Heart left ventricle (tissue), 16 donors: ENCODE results near the gene B9D2. TPM values are rescaled to one million over a fixed set of nuclear protein-coding genes. Genes with fewer than 3 reads are reported as not detected.

ENCODE experiments used
- ATAC-seq, 4 donors: fragments of 200-7000 bp; cut with Tn5 transposase; one replicate each; pipeline ENCODE4 v1.9.1; 2020 to 2022; ENCODE audit warnings: moderate library complexity in 4 of 4, mild to moderate bottlenecking in 3 of 4, moderate number of reproducible peaks in 1 of 4
- DNase-seq, 5 donors: peaks; one replicate each; pipeline ENCODE4 v3.0.0-alpha.2; 2020
- H3K27ac ChIP-seq, 12 donors: fragments of 200-600 bp; sonication (generic) in 4 of 12; one replicate each; pipeline versions ENCODE4 v1.5.0 to v1.8.0; 2016 to 2022; ENCODE audit warnings: mild to moderate bottlenecking in 2 of 12
- H3K27me3 ChIP-seq, 9 donors: fragments of 200-600 bp; sonication (generic) in 2 of 9; one replicate each; pipeline versions ENCODE4 v1.5.1 to v1.8.0; 2016 to 2022; ENCODE audit warnings: mild to moderate bottlenecking in 3 of 9
- H3K36me3 ChIP-seq, 9 donors: fragments of 200-600 bp; sonication (generic) in 2 of 9; one replicate each; pipeline versions ENCODE4 v1.5.0 to v1.8.0; 2018 to 2022; ENCODE audit warnings: mild to moderate bottlenecking in 2 of 9
- H3K4me1 ChIP-seq, 12 donors: fragments of 200-600 bp; sonication (generic) in 4 of 12; one replicate each; pipeline versions ENCODE4 v1.5.0 to v1.8.0; 2016 to 2022; ENCODE audit warnings: mild to moderate bottlenecking in 3 of 12
- H3K4me3 ChIP-seq, 12 donors: fragments of 200-600 bp; sonication (generic) in 4 of 12; one replicate each; pipeline versions ENCODE4 v1.5.0 to v1.8.0; 2017 to 2022; ENCODE audit warnings: mild to moderate bottlenecking in 9 of 12, moderate library complexity in 4 of 12
- H3K9me3 ChIP-seq, 12 donors: fragments of 200-600 bp; sonication (generic) in 4 of 12; one replicate each; pipeline versions ENCODE4 v1.5.0 to v1.8.0; 2016 to 2022; ENCODE audit warnings: mild to moderate bottlenecking in 1 of 12
- POLR2A ChIP-seq, 2 donors: fragments of 450-650 bp; IDR thresholded peaks; one replicate each; pipeline ENCODE4 v1.6.1; 2017; ENCODE audit warnings: antibody characterized with exemption in 2 of 2, mild to moderate bottlenecking in 2 of 2, moderate library complexity in 2 of 2
- WGBS, 4 donors: extraction: QIAGEN DNeasy Blood & Tissue Kit in 2 of 4; methylation state at CpG; one replicate each; pipeline versions ENCODE4 v1.1.5 to v1.1.7; 2013 to 2018; 5-methylcytosine and 5-hydroxymethylcytosine counted together
- intact Hi-C, 10 donors: fragments of 100-400 bp; cut with DNase I; formaldehyde crosslinking; loops; one replicate each; pipeline versions ENCODE4 v1.11.1 to v1.14.2; 2022
- polyA plus RNA-seq, 2 donors: library from polyadenylated mRNA; stranded (reverse); fragments of 200-250 nt; gene quantifications; one replicate each; pipeline ENCODE4 v1.2.3, GENCODE V29; 2013
- total RNA-seq, 9 donors: library from RNA; depleted of rRNA in 2 of 9; stranded (reverse); fragments of >200 nt in 2 of 9; fragmentation: NEBNext Ultra II Directional in 3 of 9; extraction: Animal tissue kit (Norgen Biotek cat#: 25700) in 3 of 9; gene quantifications; one replicate each; pipeline versions ENCODE4 v1.1.0 to v1.2.4, GENCODE V29; 2016 to 2023
- TF ChIP-seq, protein P1 (sequence below), 12 donors: fragments of 200-600 bp; sonication (generic) in 4 of 12; IDR thresholded peaks; one replicate each; pipeline versions ENCODE4 v1.5.0 to v1.8.0; 2018 to 2022; ENCODE audit warnings: antibody characterized with exemption in 12 of 12, mild to moderate bottlenecking in 5 of 12
- donor health status: ischemic (EF 13 %, LVEDD 7.1; RV severe dilation, severe dysfunction).
- donor health status: healthy with polysubstance abuse.
- donor health status: DM: no; HTN: yes; CAD: no.
- donor health status: DM: no; HTN: no; CAD: no.
- donor health status: ischemic (EF 25% LVEDD 6.9; RV normal size, moderate dysfunction).
- donor health status: ischemic (EF 25% LVEDD 5.7; RV mildly dilated, moderate dysfunction).
- donor health status: healthy.
- donor health status: DM: yes; HTN: yes; CAD: no.
- donor health status: ischemic (EF 35%, LVEDD 5.7; RV mildly dilated, moderate dysfunction).
- donor health status: nonischemic (EF 11% LVEDD 7.7; RV severe dilation, severe dysfunction).
- donor health status: DM: yes; HTN: yes; CAD: no.
- donor health status: PGD.
- donor health status: ischemic (EF 29% LVEDD 5.4; RV normal size, mild dysfunction).
- donor health status: nonischemic (EF 23%, LVEDD 6.1; RV moderate dilation, normal function).

The B9D2 gene
- total and polyA plus RNA-seq, 11 donors = 1.9 to 14.6 (median 3.3) TPM

DNA sequence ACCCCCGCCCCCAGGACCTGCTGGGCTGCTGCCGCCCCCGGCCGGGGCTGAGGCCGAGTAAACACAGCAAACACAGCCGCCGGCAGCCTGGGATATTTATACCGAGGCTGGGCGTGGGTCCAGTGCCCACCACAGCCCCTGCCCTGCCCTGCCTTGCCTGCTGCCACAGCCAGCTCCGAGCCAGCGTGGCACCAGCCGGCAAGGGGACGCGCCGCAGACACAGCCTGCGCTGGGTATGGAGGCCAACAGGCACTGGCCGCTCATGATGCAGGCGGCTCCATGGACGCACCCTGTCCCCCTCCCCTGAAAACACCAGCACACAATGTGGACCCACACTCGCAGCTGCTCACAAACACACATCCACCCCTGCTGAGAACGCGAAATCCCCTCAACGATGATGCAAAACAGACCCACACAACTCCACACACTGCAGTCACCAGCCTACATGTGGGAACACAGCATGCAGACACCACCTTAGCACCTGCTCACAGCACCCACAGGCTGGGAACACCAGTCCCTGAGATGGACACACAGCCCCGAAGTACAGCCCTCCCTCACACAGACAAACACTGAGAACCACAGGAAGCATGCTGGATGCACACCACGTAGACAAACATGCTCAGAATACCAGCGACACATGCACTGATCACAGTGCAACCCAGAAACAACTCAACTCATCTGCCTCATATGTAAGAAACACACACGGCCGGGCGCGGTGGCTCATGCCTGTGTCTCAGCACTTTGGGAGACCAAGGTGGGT is 37.8 kb downstream of the B9D2 start:
- Histone ChIP-seq H3K4me3 (peak overlapping the region in 11 of 12 donors; percentile 7 to 56 (median 42)), H3K9me3 (no peaks in the 10 kb centered on the region), H3K36me3 (peaks cover 0 to 43% (median 13%) of the 10 kb centered on the region in 9 donors), H3K27ac (peak overlapping the region; percentile 76 to 95 (median 89)), H3K4me1 (peaks cover 4 to 99% (median 78%) of the 10 kb centered on the region in 12 donors), H3K27me3 (no peaks in the 10 kb centered on the region)
- ATAC-seq (peak; percentile 3 to 27 (median 14)), DNase-seq (peak in 4 of 5 donors; percentile 49 to 65 (median 54))
- no peak for TF ChIP-seq POLR2A (IDR thresholded peaks at IDR 0.05)
- TF ChIP-seq, protein P1, sequence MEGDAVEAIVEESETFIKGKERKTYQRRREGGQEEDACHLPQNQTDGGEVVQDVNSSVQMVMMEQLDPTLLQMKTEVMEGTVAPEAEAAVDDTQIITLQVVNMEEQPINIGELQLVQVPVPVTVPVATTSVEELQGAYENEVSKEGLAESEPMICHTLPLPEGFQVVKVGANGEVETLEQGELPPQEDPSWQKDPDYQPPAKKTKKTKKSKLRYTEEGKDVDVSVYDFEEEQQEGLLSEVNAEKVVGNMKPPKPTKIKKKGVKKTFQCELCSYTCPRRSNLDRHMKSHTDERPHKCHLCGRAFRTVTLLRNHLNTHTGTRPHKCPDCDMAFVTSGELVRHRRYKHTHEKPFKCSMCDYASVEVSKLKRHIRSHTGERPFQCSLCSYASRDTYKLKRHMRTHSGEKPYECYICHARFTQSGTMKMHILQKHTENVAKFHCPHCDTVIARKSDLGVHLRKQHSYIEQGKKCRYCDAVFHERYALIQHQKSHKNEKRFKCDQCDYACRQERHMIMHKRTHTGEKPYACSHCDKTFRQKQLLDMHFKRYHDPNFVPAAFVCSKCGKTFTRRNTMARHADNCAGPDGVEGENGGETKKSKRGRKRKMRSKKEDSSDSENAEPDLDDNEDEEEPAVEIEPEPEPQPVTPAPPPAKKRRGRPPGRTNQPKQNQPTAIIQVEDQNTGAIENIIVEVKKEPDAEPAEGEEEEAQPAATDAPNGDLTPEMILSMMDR (IDR thresholded peaks at IDR 0.05) = no peak
- intact Hi-C loops = loop anchor here in 4 of 10 donors (2.0 to 10.0 kb wide), 6 partner anchors 15 to 239 kb away; partner anchors contain the start of genes TGFB1 (in 2 of the 4) and CCDC97 (in 1 of the 4)
- 21 to 29% (median 23%) methylated on average over 18 to 30 of the region's 30 CpGs for WGBS, 4 donors

DNA sequence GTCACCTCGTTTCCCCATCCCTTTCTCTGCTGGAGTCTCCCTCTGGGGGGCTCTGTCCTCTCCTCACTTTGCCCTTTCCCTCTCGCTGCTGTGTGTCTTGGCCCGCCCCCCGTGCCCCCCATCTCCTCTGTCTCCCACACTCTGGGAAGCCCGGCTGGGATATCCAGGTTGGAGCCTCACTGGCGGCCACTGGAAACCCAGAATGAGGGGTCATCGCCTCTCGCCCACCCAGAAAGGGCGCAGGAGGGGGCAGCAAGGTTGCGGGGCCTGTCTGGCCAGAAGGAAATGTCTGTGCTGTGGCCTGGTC is 38.4 kb downstream of the B9D2 start:
- 4 to 12% (median 9%) methylated on average over 10 of the region's 10 CpGs for WGBS, 4 donors
- peak overlapping the region in 11 of 12 donors; percentile 7 to 56 (median 42) for H3K4me3 ChIP-seq
- H3K36me3 ChIP-seq = peaks cover 0 to 43% (median 13%) of the 10 kb centered on the region in 9 donors
- H3K27ac ChIP-seq = peak overlapping the region; percentile 76 to 95 (median 89)
- no peaks in the 10 kb centered on the region for H3K27me3 ChIP-seq
- ATAC-seq = no peak
- H3K4me1 ChIP-seq = peaks cover 4 to 99% (median 78%) of the 10 kb centered on the region in 12 donors
- no peak for DNase-seq
- no peaks in the 10 kb centered on the region for H3K9me3 ChIP-seq
- no peak for TF ChIP-seq POLR2A (IDR thresholded peaks at IDR 0.05)
- TF ChIP-seq, protein P1 (IDR thresholded peaks at IDR 0.05) = no peak
- intact Hi-C loops = loop anchor here in 4 of 10 donors (2.0 to 10.0 kb wide), 4 partner anchors 15 to 239 kb away; partner anchors contain the start of gene CCDC97 (in 1 of the 4)

DNA sequence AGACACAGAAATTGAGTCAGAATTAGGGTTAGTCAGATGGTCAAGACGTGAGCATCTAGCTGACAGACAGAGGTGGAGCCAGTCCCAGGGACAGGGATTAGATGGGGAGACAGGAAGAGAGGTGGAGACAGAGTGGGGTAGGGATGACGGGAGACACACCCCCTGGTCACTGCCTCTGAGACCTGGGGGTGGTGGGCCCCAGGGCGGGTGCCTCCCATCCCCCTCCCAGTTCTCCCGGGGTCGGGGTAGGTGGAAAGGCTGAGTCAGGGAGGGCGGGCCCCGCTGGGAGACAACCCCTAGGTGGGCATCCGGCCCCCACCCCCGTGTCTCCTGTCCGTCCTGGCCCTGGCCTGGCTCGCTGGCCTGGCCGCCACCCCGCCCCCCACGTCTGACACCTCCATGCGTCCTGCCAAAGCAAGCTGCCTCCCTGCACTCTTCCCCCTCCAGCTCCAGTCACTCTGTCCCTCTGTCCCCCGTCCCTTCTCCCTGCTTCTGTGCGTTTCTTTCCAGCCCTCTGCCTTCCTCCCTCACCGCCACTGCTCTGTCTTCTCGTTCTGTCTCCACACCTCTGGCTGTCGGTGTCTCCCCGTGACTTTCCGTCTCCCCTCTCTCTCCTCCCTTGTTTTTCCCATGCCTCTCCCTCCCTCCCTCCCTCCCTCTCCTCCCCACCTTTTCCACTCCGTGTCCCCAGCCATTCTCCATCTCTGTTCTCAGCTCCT is 38.9 kb downstream of the B9D2 start:
- ATAC-seq (peak; percentile 33 to 74 (median 60)), DNase-seq (peak; percentile 88 to 90 (median 89))
- peak overlapping the region; percentile 76 to 95 (median 89) for H3K27ac ChIP-seq
- peaks cover 0 to 43% (median 15%) of the 10 kb centered on the region in 9 donors for H3K36me3 ChIP-seq
- WGBS, 4 donors = 3 to 9% (median 4%) methylated on average over 20 to 23 of the region's 23 CpGs
- H3K9me3 ChIP-seq = no peaks in the 10 kb centered on the region
- peak overlapping the region in 10 of 12 donors; percentile 7 to 56 (median 42) for H3K4me3 ChIP-seq
- H3K4me1 ChIP-seq = peaks cover 4 to 93% (median 79%) of the 10 kb centered on the region in 12 donors
- no peaks in the 10 kb centered on the region for H3K27me3 ChIP-seq
- TF ChIP-seq, protein P1 (IDR thresholded peaks at IDR 0.05) = no peak
- TF ChIP-seq POLR2A (IDR thresholded peaks at IDR 0.05) = peak in 1 of 2 donors; percentile 42
- intact Hi-C loops = loop anchor here in 7 of 10 donors (2.0 to 10.0 kb wide), 6 partner anchors 14 to 240 kb away; partner anchors contain the start of genes B3GNT8 (in 1 of the 7) and CCDC97 (in 1 of the 7)
